Neural progenitor cell (in vitro differentiated cells): Measurements from ENCODE around the gene WDR74. TPM values are rescaled to one million over a fixed set of nuclear protein-coding genes. Genes with fewer than 3 reads are reported as not detected.
"Not testable (repeated sequence)": the region's sequence is repeated elsewhere in the genome, so short reads cannot be mapped to it uniquely, and the experiment has no call there.

ENCODE experiments used
- DNase-seq: peaks from one replicate; pipeline ENCODE4 v3.0.0-alpha.2; 2016; ENCODE audit warnings: low spot score
- H2AFZ ChIP-seq: fragments of 200-600 bp; sonication (generic); replicated peaks from 2 replicates; pipeline ENCODE4 v1.6.1; 2016; ENCODE audit warnings: antibody characterized with exemption
- H3F3A ChIP-seq: fragments of 200-600 bp; sonication (generic); 2 replicates; pipeline ENCODE4 v1.6.1; 2016; ENCODE audit warnings: antibody characterized with exemption, low read depth
- H3K27ac ChIP-seq: fragments of 200-600 bp; sonication (generic); 2 replicates; pipeline ENCODE4 v1.5.1; 2016; ENCODE audit warnings: mild to moderate bottlenecking
- H3K27me3 ChIP-seq: fragments of 200-600 bp; sonication (generic); 2 replicates; pipeline ENCODE4 v1.6.1; 2016; ENCODE audit warnings: mild to moderate bottlenecking, moderate library complexity
- H3K36me3 ChIP-seq: fragments of 200-600 bp; sonication (generic); 2 replicates; pipeline ENCODE4 v1.5.1; 2016
- H3K4me1 ChIP-seq: fragments of 200-600 bp; sonication (generic); 2 replicates; pipeline ENCODE4 v1.6.1; 2016; ENCODE audit warnings: mixed run types
- H3K4me2 ChIP-seq: fragments of 200-600 bp; sonication (generic); 2 replicates; pipeline ENCODE4 v1.6.1; 2016
- H3K4me3 ChIP-seq: fragments of 200-600 bp; sonication (generic); 2 replicates; pipeline ENCODE4 v1.5.1; 2016
- H3K79me2 ChIP-seq: fragments of 200-600 bp; sonication (generic); 2 replicates; pipeline ENCODE4 v1.6.1; 2016; ENCODE audit warnings: low read depth
- H3K9ac ChIP-seq: fragments of 200-600 bp; sonication (generic); 2 replicates; pipeline ENCODE4 v1.6.1; 2016
- H3K9me3 ChIP-seq: fragments of 200-600 bp; sonication (generic); 2 replicates; pipeline ENCODE4 v1.5.1; 2016; ENCODE audit warnings: low read depth
- H4K20me1 ChIP-seq: fragments of 200-600 bp; sonication (generic); 2 replicates; pipeline ENCODE4 v1.6.1; 2016; ENCODE audit warnings: low read depth
- H3K27ac Mint-ChIP-seq: 3 replicates; pipeline ENCODE4 v1.8.0; 2021; ENCODE audit warnings: mixed read lengths
- H3K27me3 Mint-ChIP-seq: 2 replicates; pipeline ENCODE4 v1.8.0; 2022; ENCODE audit warnings: low read depth, mild to moderate bottlenecking, inconsistent platforms, moderate library complexity, mixed read lengths; ENCODE audit not compliant: insufficient read depth
- H3K36me3 Mint-ChIP-seq: 3 replicates; pipeline ENCODE4 v1.8.0; 2021; ENCODE audit warnings: mixed read lengths
- H3K4me1 Mint-ChIP-seq: 3 replicates; pipeline ENCODE4 v1.8.0; 2021; ENCODE audit warnings: mixed read lengths
- H3K4me3 Mint-ChIP-seq: 3 replicates; pipeline ENCODE4 v1.8.0; 2021; ENCODE audit warnings: mild to moderate bottlenecking, moderate library complexity, mixed read lengths
- H3K9me3 Mint-ChIP-seq: 3 replicates; pipeline ENCODE4 v1.8.0; 2020; ENCODE audit warnings: mixed read lengths
- CTCF ChIP-seq: fragments of 200-600 bp; sonication (generic); IDR thresholded peaks from 2 replicates; pipeline ENCODE4 v1.5.1; 2017; ENCODE audit warnings: antibody characterized with exemption, mild to moderate bottlenecking
- EZH2 ChIP-seq: fragments of 200-600 bp; sonication (generic); IDR thresholded peaks from 2 replicates; pipeline ENCODE4 v1.6.1; 2017; ENCODE audit warnings: antibody characterized with exemption, mild to moderate bottlenecking, moderate library complexity
- EZH2phosphoT487 ChIP-seq: fragments of 200-600 bp; sonication (generic); IDR thresholded peaks from 2 replicates; pipeline ENCODE4 v1.6.1; 2017; ENCODE audit warnings: antibody characterized with exemption
- total RNA-seq: library from RNA; depleted of rRNA; stranded (reverse); fragments of >200 nt; gene quantifications from 2 replicates; pipeline ENCODE4 v1.2.3, GENCODE V29; 2015; ENCODE audit warnings: low replicate concordance

Gene WDR74
- total RNA-seq, 1 donor from 2014 or later: 40.0 TPM

GRCh38 chr11:62843466-62843865 lies 4.1 kb upstream of the WDR74 start:
- Histone ChIP-seq H3K9ac (no peak overlapping the region), H3K4me2 (no peak overlapping the region), H3K4me1 (peaks cover 6% of the 10 kb centered on the region), H3K27me3 (no peaks in the 10 kb centered on the region), H2AFZ (no peak overlapping the region), H4K20me1 (no peaks in the 10 kb centered on the region), H3K4me3 (no peak overlapping the region), H3K27ac (no peak overlapping the region), H3K36me3 (no peaks in the 10 kb centered on the region), H3K9me3 (no peaks in the 10 kb centered on the region), H3K79me2 (peaks cover 9% of the 10 kb centered on the region), H3F3A (peaks cover 54% of the 10 kb centered on the region)
- Mint-ChIP-seq H3K36me3 (peaks cover 2% of the 10 kb centered on the region), H3K9me3 (peaks cover 3% of the 10 kb centered on the region), H3K4me3 (peak overlapping the region; percentile 16), H3K27me3 (peaks cover 6% of the 10 kb centered on the region), H3K4me1 (peaks cover 24% of the 10 kb centered on the region), H3K27ac (no peak overlapping the region)
- DNase-seq: no peak
- TF ChIP-seq EZH2phosphoT487 (no peak), EZH2 (no peak), CTCF (no peak)

- H3K27me3 ChIP-seq, H3K27ac Mint-ChIP-seq, H3K9me3 Mint-ChIP-seq, H3K4me3 Mint-ChIP-seq, H4K20me1 ChIP-seq, H3K27me3 Mint-ChIP-seq, H3K36me3 Mint-ChIP-seq, H3K9ac ChIP-seq, H3K4me1 ChIP-seq, DNase-seq, H3K36me3 ChIP-seq, H3K9me3 ChIP-seq: not testable (repeated sequence)
- Histone ChIP-seq H3F3A (peaks cover 51% of the 10 kb centered on the region), H3K27ac (peak overlapping the region; percentile 99), H3K4me2 (peak overlapping the region; percentile 89), H3K4me3 (peak overlapping the region; percentile 90), H3K79me2 (peaks cover 15% of the 10 kb centered on the region), H2AFZ (peak overlapping the region; percentile 12)
- H3K4me1 Mint-ChIP-seq: peaks cover 24% of the 10 kb centered on the region
Observed at GRCh38 chr11:62842891-62843290, 3.5 kb upstream of the WDR74 start.

GRCh38 chr11:62842171-62842741 lies 2.9 kb upstream of the WDR74 start:
- Mint-ChIP-seq H3K27me3 (peaks cover 6% of the 10 kb centered on the region), H3K9me3 (peaks cover 3% of the 10 kb centered on the region), H3K36me3 (peaks cover 6% of the 10 kb centered on the region), H3K4me1 (peaks cover 29% of the 10 kb centered on the region), H3K27ac (no peak overlapping the region), H3K4me3 (no peak overlapping the region)
- Histone ChIP-seq H3K27me3 (no peaks in the 10 kb centered on the region), H3F3A (peaks cover 51% of the 10 kb centered on the region), H4K20me1 (no peaks in the 10 kb centered on the region), H3K79me2 (peaks cover 21% of the 10 kb centered on the region), H3K4me1 (peaks cover 6% of the 10 kb centered on the region), H3K9ac (peak overlapping the region; percentile 70), H3K9me3 (no peaks in the 10 kb centered on the region), H3K4me2 (peak overlapping the region; percentile 89), H3K27ac (peak overlapping the region; percentile 99), H2AFZ (peak overlapping the region; percentile 12), H3K4me3 (peak overlapping the region; percentile 90), H3K36me3 (no peaks in the 10 kb centered on the region)
- no peak for DNase-seq
- TF ChIP-seq EZH2 (no peak), EZH2phosphoT487 (no peak), CTCF (no peak)

GRCh38 chr11:62841361-62842170 lies 2.2 kb upstream of the WDR74 start:
- H3K4me1 Mint-ChIP-seq: peaks cover 29% of the 10 kb centered on the region

More at GRCh38 chr11:62841361-62842170, 2.2 kb upstream of the WDR74 start:
- Histone ChIP-seq H4K20me1 (no peaks in the 10 kb centered on the region), H3K4me1 (peaks cover 6% of the 10 kb centered on the region), H3K27ac (peak overlapping the region; percentile 99), H3F3A (peaks cover 51% of the 10 kb centered on the region), H3K9ac (peak overlapping the region; percentile 70), H2AFZ (peak overlapping the region; percentile 12), H3K9me3 (no peaks in the 10 kb centered on the region), H3K36me3 (no peaks in the 10 kb centered on the region), H3K27me3 (no peaks in the 10 kb centered on the region), H3K4me3 (peak overlapping the region; percentile 90), H3K4me2 (peak overlapping the region; percentile 89), H3K79me2 (peaks cover 28% of the 10 kb centered on the region)
- Mint-ChIP-seq H3K4me3 (no peak overlapping the region), H3K36me3 (peaks cover 3% of the 10 kb centered on the region), H3K9me3 (no peaks in the 10 kb centered on the region), H3K27me3 (peaks cover 6% of the 10 kb centered on the region), H3K27ac (no peak overlapping the region)
- TF ChIP-seq EZH2 (no peak), CTCF (no peak), EZH2phosphoT487 (no peak)
- peak; percentile 93 for DNase-seq
